HG03439 (cell line): ENCODE data around the gene DOCK8.

Experiments used
- ATAC-seq: cut with Tn5 transposase; IDR thresholded peaks from one replicate; pipeline ENCODE4 v1.9.1; 2021; ENCODE audit warnings: mild to moderate bottlenecking, moderate library complexity; ENCODE audit not compliant: unreplicated experiment

Gene DOCK8

DNA sequence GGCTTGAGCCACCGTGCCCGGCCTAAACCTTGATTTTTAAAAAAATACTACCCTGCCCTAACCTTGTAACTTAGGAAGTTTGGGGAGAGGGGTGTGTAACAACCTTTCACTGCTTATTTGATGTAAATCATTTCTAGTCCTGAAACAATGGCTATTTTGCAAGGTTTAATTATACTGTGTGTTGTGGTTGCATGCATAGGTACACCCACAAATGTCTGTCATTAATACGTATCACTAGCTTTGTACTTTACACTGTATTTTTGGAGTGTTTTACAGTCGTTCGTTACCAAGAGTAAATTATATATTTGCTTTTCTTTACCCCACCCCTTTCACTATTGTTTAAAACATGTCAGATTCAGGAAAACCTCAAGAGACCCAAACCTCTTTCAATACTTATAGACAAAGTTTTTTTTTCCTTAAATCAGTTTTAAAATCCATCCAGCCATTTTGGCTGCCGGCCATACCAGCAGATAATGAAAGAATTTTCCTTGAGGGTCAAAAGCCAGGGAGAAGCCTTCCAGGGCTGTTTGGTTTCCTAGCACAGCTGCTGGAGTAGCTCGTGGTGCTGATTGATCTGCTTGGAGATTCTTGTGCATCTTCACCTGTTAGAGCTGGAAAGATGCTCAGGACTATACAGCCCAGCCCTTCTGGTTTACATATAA is 50.7 kb downstream of the DOCK8 start:
- ATAC-seq, result no peak

DNA sequence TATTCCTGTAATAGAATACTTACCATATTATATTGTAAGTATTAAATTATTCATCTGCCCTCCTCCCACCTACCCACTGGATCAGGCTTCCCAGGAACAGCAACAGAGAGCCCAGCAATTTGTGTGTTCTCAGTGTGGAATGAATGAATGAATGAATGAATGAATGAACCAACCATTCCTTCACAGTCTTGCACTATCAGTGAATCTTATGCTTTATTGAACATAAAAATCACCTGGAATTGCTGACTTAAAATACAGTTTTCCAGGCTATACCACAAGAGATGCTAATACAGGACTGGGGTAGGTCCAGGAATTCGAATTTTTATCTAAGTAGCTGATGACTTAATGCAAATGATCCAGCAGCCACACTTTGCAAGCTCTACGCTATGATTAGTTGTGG is 51.6 kb downstream of the DOCK8 start:
- ATAC-seq, result no peak

DNA sequence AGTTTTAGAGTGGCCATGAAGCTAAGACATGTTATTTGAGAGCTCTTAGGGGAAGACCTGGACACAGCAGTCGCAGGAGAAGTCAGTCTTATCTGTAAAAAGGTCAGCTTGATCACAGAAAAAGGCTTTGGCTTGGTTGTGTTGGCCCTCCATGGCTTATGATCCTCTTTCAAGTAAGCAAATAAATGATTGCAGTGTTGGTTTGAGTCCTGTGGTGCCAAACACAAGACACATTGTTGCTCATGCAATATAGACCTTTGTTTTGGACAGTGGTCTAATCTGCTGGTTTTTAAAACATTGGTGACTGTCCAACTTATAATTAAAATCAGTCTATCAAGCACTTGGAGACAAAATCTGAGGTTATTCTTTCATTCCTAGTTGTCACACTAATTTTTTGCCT is 54.0 kb downstream of the DOCK8 start:
- no peak for ATAC-seq

DNA sequence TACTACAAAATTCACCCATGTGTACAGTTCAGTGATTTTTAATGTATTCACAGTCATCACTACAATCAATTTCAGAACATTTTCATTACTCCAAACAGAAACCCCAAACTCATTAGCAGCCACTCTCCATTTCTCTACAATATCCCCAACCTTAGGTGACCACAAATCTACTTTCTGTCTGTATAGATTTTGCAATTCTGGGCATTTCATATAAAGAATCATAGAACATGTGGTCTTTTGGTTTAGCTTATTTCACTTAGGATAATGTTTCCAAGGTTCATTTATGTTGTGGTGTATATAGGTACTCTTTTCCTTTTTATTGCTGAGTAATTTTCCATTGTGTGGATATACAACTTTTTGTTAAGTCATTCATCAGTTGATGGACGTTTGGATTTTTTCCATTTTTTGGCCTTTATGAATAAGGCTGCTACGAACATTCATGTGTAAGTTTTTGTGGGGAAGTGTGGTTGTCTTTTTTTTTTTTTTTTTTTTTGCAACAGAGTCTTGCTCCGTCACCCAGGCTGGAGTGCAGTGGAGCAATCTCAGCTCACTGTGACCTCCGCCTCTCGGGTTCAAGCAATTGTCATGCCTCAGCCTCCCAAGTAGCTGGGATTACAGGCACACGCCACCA is 54.5 kb downstream of the DOCK8 start:
- ATAC-seq, result no peak

DNA sequence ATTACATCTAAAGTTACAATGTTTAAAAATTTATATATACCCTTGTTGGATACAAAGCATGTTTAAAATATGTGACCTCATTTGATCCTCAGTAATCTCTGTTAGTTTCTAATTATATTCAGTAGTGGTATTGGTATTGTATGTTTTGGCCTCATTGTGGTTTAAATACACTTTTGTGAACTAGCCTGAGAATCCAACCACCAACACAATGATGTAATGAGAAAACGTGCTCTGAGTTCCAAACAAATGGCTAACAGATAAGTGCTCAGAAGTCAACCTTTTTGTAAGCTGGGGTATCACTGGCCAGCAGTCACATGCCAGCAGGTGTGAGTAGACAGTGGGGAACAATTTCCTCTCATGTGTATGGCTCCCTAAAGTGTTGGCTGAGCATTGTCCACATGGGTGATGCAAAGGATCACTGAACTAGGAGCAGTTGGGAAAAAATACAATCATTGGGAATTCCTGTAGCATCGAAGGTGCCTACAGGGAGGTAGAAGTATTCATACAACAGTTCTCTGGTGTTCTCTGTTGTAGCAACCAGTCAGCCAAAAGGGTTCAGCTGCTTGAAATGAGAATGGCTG is 56.1 kb downstream of the DOCK8 start:
- no peak for ATAC-seq

DNA sequence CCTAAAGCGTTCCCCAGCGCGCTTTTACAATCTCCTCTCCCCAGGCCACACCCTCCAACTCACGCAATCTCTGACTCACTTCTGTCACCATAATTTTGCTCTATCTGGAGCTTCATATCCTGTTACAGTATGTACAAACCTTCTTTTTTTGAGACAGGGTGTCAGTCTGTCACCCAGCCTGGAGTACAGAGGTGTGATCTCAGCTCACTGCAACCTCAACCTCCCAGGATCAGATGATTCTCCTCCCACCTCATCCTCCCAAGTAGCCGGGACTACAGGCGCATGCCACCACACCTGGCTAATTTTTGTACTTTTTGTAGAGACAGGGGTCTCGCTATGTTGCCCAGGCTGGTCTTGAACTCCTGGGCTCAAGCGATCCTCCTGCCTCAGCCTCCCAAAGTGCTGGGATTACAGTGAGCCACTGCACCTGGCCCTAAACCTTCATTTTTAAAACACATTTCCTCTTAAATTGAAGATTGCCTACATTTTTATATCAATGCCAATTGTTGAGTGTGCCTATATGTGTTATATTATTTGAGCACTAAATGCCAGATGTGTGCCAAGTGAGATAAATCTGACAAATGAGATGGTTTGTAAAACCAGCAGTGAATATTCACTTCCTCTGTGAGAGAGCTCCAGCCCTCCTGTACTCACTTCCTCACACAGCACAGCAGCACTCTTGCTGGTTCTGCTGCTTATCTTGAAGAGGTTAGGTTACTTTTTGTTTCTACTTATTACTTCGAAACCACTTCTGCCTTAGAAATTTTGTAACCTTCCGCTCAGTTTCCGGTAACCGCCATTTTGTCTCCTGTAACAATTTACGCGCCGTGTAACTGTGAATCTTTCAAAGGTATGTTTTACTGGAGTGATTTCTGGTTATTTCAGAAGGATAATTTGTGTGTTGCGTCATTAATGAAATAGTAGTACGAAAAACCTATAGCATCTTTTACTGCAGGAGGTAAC is 57.9 kb downstream of the DOCK8 start:
- peak; percentile 91 for ATAC-seq

DNA sequence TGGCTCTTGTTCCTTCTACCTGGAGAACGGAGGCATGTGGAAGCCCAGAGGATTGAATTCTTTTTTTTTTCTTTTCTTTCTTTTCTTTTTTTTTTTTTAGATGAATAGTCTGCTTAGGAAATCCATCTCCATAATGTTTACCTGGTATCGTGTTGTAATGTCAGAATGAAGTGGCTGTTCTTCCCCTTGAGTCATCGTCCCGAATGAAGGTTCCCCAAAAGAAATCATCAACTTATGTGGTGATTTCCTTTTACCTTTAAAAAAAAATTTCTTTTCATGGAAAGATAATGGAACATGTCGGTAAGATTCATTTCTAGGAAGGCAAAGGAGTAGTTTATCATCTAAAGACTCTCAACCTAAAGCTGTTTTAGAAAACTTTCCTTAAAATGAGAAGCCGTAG is 59.7 kb downstream of the DOCK8 start:
- no peak for ATAC-seq

DNA sequence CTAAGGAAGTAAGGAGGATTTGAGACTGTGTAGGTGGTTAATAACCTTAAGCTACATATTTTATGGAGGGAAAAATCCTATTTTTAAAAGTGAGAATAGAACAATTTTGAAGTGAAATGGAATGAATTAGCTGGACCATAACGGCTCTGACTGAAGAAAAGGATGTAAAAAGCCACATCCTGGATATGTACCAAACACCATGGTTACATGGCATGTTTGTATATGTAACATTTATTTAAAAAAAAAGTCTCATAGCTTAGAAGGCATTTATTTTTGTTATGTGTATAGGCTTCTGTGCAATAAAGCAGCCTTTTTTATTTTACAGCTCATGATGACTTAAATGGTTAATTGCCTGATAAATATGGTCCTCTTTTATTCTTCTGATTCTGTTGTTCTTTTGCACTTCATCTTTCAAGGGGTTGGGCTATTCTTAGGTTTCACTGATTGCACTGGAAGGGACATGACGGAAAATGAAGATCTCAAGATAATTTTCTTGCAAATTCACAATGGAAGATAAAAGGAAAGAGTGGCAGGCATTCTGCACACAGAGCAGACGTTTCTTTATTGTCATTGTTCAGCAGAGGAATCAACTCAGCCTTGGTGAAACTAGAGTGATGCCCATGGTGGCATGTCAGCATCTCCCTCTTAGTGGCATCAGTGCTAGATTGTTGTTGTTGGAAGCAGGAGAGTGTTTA is 63.1 kb downstream of the DOCK8 start:
- no peak for ATAC-seq

DNA sequence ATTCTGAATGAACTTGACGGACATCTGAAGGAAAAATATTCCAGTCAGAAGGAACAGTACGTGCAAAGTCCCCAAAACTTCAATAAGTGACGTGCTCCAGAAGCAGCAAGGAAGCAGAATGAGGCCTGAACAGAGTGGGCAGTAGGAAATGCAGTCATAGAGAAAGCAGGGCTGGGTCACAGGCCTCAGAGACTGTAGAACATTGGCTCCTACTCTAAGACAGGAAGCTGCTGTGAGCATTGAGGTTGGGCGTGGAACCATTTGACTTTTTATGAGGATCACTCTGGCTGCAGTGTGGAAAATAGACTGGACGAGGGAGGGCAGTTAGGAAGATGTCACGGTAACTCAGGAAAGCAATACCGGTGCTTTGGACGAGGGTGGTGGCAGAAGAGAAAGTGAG is 64.0 kb downstream of the DOCK8 start:
- ATAC-seq, result no peak

DNA sequence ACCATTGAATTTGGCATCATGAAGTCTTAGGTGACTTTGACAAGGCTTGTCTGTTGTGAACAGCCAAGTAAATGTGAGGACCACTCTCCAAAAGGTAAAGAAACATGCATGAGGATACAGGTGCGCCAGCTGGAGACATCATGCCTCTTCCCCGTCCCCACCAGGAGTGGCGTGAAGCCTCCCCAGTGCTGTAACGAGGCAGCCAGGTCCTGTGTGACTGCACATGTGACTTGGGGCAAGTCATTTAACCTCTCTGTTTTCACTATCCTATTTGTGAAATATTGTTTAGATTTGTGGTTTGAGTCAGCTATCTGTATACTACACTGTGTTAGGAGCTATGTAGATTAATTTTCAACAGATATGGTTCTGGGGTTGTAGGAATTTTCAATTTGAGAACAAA is 65.0 kb downstream of the DOCK8 start:
- ATAC-seq, result no peak

DNA sequence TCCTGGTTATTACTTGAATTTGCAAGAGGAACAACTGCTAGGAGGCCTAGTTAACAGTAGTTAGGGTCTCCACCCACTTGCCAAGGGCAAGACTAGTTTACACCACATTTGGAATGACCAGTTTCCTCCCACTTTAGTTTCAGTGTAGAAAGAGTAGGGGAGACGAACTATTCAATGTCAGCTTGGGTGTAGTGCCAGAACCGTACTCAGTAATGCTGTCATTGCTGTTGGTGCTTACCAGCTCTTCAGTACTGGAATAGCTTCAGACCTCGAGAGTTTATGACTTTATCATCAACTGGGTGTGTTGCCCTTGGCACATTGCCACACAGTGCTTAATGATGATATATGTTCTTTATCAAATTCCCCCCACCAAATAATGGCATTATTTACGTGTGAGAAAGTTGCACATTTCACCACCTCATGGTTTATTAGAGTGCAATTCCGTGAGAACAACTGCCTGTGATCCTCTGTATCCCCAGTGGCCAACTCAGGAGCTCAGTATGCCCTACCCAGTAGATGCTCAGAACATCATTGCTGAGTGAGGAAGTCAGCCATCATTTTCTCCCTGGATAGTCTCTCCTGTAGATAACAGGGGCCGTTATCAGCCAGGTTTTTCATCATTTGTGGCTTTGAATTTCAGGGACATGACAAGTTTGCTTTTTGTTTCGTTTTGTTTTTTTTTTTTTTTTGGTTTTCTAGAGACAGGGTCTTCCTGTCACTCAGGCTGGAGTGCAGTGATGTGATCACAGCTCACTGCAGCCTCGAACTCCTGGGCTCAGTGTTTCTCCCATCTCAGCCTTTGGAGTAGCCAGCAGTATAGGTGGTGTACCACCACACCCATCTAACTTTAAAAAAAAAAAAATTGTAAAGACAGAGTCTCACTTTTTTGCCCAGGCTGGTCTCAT is 67.3 kb downstream of the DOCK8 start:
- ATAC-seq, result no peak

DNA sequence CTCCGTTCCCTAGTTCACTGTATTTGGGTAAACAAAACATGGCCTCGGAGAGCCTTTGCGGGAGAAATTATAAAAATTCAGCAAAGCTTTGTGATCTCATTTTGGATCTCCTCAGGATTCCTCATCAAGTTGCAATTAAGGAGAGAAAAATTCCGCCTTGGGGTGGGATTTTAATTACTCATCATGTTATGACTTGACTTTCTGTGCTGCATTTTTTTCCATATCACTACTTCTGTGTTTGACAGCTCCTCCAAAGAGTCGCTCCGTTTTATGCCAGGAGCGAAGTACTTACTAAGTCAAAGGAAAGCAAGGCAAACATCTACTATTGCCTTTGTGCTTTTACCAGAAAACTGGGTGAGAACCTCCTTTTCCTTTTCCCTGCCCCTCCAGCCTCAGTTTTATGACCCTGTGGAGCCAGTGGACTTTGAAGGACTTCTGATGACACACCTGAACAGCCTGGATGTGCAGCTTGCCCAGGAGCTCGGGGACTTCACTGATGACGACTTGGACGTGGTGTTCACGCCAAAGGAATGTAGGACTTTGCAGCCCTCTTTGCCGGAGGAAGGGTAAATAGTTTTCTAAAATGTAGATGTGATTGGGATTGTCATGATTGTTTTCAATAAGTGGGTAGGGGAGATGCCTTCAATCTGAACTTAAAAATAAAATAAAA is 71.5 kb downstream of the DOCK8 start:
- no peak for ATAC-seq

DNA sequence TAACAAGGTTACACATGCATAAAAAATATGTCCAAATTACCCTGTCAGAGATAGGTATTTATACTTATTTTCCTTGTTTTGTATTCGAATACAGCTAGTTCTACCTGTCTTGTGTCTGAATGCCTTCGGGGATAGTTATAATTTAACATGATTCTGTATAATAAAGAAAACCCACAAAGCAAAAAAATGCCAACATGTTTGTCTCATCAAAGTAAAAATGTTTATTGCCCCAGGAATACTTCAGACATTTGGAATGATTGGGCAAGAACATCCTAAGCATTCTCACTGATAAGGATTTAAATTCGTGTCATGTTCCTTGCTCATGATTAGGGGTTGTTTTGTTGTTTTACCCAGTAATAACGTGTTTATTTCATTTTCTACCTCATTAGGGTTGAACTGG is 74.5 kb downstream of the DOCK8 start:
- ATAC-seq, result no peak

DNA sequence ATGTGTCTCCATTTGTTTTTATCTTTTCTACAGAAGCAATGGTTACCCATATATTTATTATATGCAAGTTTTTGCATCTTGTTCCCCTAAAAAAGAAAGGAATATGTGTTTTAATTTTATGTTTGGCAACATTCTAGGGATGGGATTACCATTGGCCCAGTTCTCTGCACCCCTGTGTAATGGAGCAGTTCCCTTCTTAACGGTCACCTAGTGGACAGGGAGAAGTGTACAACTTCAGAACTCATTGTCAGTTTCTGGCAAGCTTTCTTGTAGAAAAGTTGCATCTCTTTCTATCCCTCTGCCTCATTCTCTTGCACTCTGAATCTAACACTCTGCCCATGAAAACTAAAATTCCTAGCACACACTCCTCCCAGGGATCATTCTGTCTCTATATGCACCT is 78.2 kb downstream of the DOCK8 start:
- ATAC-seq, result no peak

DNA sequence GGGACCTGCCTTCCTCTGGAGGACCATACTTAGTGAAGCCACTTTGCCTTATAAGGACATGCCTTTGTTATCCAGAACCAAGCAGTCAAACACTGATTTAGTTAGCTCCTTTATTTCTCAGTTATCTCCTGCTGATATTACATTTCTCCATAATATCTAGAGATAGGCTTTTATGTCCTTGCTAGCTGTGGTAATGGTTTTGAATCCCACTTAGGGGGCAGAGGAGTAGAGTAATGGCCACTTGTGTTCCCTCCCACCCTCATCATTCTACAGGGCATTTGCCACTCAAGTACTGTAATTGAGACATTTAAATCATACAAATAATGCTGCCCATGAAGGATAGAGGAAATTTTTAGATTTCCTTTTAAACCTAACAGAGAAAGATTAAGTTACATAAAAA is 80.9 kb downstream of the DOCK8 start:
- no peak for ATAC-seq

DNA sequence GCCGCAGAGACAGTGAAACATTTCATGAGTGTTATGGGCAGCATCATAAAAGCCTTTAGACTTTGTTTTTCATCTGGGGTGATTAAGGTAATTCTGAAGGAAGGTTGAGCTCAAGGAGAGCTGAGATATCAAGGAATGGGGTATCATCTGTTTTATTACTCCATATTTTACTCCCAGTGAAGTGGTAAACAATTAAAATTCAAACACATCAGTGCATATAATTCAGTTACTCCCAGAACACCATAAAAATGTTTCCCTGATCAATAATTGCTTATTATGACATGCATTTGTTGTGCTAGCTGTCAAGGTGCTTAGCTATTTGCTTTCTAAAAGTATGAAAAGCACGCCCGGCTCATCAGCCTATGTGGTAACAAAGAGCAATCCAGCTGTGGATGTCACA is 81.7 kb downstream of the DOCK8 start:
- no peak for ATAC-seq

DNA sequence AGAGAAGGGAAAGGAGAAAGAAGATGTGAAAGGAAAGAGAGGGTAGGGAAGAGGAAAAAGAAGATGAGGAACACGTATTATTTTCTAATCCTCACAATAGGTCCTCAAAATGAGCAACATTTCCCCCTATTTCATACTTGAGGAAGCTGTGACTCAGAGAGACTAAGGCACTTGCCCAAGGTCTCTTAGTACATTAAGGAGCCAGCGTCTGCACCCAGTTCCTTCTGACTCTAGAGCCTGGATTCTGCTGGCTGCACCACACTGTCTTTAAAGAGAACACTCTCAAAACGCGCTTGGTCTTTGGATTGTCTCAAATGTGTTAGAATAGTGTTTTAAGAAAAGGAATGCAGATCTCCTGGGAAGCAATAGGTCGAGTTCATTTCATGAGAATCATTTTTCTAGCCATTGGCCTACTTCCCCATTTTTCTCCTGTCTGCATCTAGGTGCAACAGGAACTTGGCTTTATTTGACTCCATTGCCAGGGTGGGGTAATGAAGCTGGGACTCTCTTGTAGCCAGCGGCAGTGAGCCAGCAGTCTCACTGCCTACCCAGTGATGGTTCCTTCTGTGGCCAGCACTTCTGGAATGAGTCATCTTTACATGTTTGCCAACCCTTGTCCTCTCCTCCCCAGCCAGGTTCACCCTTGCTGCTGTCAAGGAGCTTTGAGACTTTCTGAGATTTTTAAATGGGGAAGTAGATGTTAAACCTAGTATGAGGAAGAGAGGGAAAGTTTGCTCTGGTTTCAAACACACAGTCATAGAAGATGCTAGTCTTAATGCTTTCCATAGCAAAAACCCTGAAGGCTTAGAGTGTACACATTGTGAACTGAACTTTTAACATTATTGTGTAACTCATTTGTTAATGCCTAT is 82.7 kb downstream of the DOCK8 start:
- peak; percentile 91 for ATAC-seq

DNA sequence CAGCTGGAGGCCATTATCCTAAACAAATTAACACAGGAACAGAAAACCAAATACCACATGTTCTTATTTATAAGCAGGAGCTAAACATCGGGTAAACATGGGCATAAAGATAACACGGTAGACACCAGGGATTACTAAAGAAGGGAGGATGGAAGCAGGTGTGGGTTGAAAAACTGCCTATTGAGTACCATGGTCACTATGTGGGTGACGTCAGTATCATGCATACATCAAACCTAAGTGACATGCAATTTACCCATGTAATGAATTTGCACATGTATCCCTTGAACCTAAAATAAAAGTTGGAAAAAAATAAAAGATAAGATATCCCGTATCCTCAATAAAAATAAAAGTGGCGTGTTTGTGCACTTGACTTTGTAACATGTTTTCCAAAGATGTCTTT is 88.8 kb downstream of the DOCK8 start:
- no peak for ATAC-seq
